Measurements from ENCODE around the gene DDX10. TPM values are rescaled to one million over a fixed set of nuclear protein-coding genes. Genes with fewer than 3 reads are reported as not detected.

DDX10 gene
- total RNA-seq, 1 experiment from 2014 or later = 48.3 TPM

DNA sequence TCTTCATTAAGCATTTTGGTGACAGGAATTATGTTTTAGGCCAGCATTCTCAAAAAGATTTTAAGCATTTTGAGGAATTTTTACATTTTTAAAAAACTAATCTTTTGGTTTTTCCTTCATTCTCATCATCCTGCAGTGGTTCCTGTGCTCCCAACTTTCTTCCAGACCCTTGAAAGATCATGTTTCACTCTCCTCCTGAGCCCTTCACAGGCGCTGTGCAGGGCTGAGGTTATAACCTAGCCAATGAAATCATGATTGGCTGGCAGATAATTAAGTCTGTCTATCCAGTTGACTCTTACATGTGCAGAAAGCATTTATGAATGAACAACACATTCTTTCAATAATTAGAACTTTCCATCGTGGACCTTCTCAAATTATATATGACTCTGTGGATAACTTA lies 226.3 kb downstream of the DDX10 start:
- Histone ChIP-seq H3K4me2 (ENCODE audit: insufficient read depth, insufficient read length, low read length) (no peak overlapping the region), H4K20me1 (ENCODE audit: control insufficient read depth, insufficient read depth, insufficient read length) (no peaks in the 10 kb centered on the region), H2BK120ac (ENCODE audit: low read depth, low read length, poor library complexity, severe bottlenecking) (no peak overlapping the region), H3K79me2 (ENCODE audit: insufficient read depth, low read length) (no peaks in the 10 kb centered on the region), H3K23ac (ENCODE audit: insufficient read length, low read depth, low read length) (no peak overlapping the region), H2BK20ac (ENCODE audit: low read depth, low read length, poor library complexity, severe bottlenecking) (no peak overlapping the region), H4K5ac (ENCODE audit: insufficient read length, low read depth, low read length) (no peak overlapping the region), H3K23me2 (ENCODE audit: insufficient read length, low read depth, low read length, poor library complexity, severe bottlenecking) (no peaks in the 10 kb centered on the region), H3K18ac (ENCODE audit: insufficient read length, low read depth, low read length) (no peak overlapping the region), H3K27ac (ENCODE audit: insufficient read length, low read depth, low read length) (no peak overlapping the region), H3K9me3 (ENCODE audit: control insufficient read depth, low read depth, low read length) (no peaks in the 10 kb centered on the region), H3T11ph (ENCODE audit: low read length) (no peak overlapping the region), H3K9ac (ENCODE audit: extremely low read depth, insufficient read length, low read length) (no peak overlapping the region), H2BK12ac (ENCODE audit: insufficient read length, low read depth, low read length) (no peak overlapping the region), H2BK15ac (ENCODE audit: low read depth, low read length) (no peak overlapping the region), H4K8ac (replicated peaks; ENCODE audit: insufficient read length, low read depth, low read length) (no peak overlapping the region), H3K79me1 (ENCODE audit: insufficient read depth, low read depth, low read length, poor library complexity, severe bottlenecking) (no peaks in the 10 kb centered on the region), H4K91ac (ENCODE audit: insufficient read length, low read depth, low read length) (no peak overlapping the region), H3K56ac (ENCODE audit: insufficient read length, low read depth, low read length) (no peak overlapping the region), H2AFZ (ENCODE audit: low read length) (no peak overlapping the region), H3K4ac (ENCODE audit: low read depth, low read length) (no peak overlapping the region), H3K27me3 (ENCODE audit: insufficient read depth, low read length) (no peaks in the 10 kb centered on the region), H3K14ac (ENCODE audit: insufficient read depth, low read length) (no peak overlapping the region), H2BK5ac (ENCODE audit: insufficient read length, low read length) (no peak overlapping the region), H3K4me1 (ENCODE audit: insufficient read depth, low read length) (peaks cover 12% of the 10 kb centered on the region), H2AK5ac (ENCODE audit: insufficient read length, low read length) (no peak overlapping the region)
- Mint-ChIP-seq H3K27me3 (ENCODE audit: low read depth) (no peaks in the 10 kb centered on the region), H3K9me3 (no peaks in the 10 kb centered on the region), H3K36me3 (ENCODE audit: insufficient read depth in 1 of 3, low read depth in 3 of 3) (no peaks in the 10 kb centered on the region), H3K27ac (no peak overlapping the region; a peak in 2 of 7 replicates), H3K4me3 (no peak overlapping the region), H3K4me1 (peaks cover 30 to 35% of the 10 kb centered on the region in 2 experiments)
- no peak for DNase-seq
- no CpG with 5 or more reads among the region's 2 CpGs for WGBS (ENCODE audit: extremely low coverage, insufficient read length, low lambda C conversion rate)
- TF ChIP-seq, protein P1, sequence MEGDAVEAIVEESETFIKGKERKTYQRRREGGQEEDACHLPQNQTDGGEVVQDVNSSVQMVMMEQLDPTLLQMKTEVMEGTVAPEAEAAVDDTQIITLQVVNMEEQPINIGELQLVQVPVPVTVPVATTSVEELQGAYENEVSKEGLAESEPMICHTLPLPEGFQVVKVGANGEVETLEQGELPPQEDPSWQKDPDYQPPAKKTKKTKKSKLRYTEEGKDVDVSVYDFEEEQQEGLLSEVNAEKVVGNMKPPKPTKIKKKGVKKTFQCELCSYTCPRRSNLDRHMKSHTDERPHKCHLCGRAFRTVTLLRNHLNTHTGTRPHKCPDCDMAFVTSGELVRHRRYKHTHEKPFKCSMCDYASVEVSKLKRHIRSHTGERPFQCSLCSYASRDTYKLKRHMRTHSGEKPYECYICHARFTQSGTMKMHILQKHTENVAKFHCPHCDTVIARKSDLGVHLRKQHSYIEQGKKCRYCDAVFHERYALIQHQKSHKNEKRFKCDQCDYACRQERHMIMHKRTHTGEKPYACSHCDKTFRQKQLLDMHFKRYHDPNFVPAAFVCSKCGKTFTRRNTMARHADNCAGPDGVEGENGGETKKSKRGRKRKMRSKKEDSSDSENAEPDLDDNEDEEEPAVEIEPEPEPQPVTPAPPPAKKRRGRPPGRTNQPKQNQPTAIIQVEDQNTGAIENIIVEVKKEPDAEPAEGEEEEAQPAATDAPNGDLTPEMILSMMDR (conservative IDR thresholded peaks at IDR 0.05) = no peak
